Measurements from ENCODE around the gene CHCHD2. TPM values are rescaled to one million over a fixed set of nuclear protein-coding genes. Genes with fewer than 3 reads are reported as not detected.

Gene CHCHD2
- total and polyA plus RNA-seq, 2 of the 13 experiments (the other 11 are each of a cell fraction or from before 2014, with no cell fraction given) = 330 to 572 TPM

DNA sequence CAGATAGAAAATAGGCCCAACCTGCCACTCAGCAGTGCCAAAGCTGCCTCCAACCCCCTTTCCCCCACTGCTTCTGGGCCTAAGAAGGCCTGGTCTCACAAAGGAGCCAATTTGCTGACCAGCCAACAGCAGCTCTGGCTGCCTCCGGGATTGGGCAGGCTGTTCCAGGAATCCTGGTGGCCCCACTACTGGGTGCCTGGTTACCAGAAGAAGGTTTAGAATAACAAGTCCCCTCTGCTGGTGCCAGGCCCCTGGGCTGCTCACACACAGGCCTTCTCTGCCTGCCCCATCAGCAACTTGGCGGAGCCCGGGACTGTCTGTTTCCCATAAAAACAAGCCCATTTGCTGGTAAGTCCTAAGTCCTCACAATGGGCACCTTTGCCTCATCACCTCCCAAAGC, 14.7 kb downstream of the CHCHD2 start (continued):
- TF ChIP-seq, protein P1, sequence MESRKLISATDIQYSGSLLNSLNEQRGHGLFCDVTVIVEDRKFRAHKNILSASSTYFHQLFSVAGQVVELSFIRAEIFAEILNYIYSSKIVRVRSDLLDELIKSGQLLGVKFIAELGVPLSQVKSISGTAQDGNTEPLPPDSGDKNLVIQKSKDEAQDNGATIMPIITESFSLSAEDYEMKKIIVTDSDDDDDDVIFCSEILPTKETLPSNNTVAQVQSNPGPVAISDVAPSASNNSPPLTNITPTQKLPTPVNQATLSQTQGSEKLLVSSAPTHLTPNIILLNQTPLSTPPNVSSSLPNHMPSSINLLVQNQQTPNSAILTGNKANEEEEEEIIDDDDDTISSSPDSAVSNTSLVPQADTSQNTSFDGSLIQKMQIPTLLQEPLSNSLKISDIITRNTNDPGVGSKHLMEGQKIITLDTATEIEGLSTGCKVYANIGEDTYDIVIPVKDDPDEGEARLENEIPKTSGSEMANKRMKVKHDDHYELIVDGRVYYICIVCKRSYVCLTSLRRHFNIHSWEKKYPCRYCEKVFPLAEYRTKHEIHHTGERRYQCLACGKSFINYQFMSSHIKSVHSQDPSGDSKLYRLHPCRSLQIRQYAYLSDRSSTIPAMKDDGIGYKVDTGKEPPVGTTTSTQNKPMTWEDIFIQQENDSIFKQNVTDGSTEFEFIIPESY (CRISPR knock-in tag; IDR thresholded peaks at IDR 0.05) = no peak
- TF ChIP-seq, protein P2, sequence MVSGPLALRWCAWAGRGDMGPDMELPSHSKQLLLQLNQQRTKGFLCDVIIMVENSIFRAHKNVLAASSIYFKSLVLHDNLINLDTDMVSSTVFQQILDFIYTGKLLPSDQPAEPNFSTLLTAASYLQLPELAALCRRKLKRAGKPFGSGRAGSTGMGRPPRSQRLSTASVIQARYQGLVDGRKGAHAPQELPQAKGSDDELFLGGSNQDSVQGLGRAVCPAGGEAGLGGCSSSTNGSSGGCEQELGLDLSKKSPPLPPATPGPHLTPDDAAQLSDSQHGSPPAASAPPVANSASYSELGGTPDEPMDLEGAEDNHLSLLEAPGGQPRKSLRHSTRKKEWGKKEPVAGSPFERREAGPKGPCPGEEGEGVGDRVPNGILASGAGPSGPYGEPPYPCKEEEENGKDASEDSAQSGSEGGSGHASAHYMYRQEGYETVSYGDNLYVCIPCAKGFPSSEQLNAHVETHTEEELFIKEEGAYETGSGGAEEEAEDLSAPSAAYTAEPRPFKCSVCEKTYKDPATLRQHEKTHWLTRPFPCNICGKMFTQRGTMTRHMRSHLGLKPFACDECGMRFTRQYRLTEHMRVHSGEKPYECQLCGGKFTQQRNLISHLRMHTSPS (CRISPR knock-in tag; IDR thresholded peaks at IDR 0.05; ENCODE audit: low read depth) = no peak
- TF ChIP-seq FOXP1 (IDR thresholded peaks at IDR 0.05) (no peak), FOXP1 (CRISPR knock-in tag; IDR thresholded peaks at IDR 0.05) (no peak), ZHX1 (CRISPR knock-in tag; IDR thresholded peaks at IDR 0.05; ENCODE audit: low read depth) (no peak), ZNF7 (CRISPR knock-in tag; IDR thresholded peaks at IDR 0.05) (no peak), POLR2A (IDR thresholded peaks at IDR 0.05; ENCODE audit: insufficient read depth in 1 of 2, low read depth in 2 of 2, low read length in 2 of 2) (no peak)
- TF ChIP-seq, protein P3, sequence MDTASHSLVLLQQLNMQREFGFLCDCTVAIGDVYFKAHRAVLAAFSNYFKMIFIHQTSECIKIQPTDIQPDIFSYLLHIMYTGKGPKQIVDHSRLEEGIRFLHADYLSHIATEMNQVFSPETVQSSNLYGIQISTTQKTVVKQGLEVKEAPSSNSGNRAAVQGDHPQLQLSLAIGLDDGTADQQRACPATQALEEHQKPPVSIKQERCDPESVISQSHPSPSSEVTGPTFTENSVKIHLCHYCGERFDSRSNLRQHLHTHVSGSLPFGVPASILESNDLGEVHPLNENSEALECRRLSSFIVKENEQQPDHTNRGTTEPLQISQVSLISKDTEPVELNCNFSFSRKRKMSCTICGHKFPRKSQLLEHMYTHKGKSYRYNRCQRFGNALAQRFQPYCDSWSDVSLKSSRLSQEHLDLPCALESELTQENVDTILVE (CRISPR knock-in tag; IDR thresholded peaks at IDR 0.05) = no peak

Measured in HepG2 (cell line).